ENCODE data around the gene ZFP92. TPM values are rescaled to one million over a fixed set of nuclear protein-coding genes. Genes with fewer than 3 reads are reported as not detected.

Gene ZFP92
- total and polyA plus RNA-seq, 10 of the 15 experiments (the other 5 are each of a cell fraction or from before 2014, with no cell fraction given), result 0.02 to 1.6 (median 0.09) TPM; not detected in 2

GRCh38 chrX:153442463-153442862 lies 31.2 kb downstream of the ZFP92 start:
- H3K4me1 ChIP-seq (ENCODE audit: control insufficient read depth, insufficient read depth, low read length), result no peaks in the 10 kb centered on the region
- 40% methylated on average over 5 of the region's 5 CpGs for WGBS (ENCODE audit: insufficient coverage, insufficient replicate concordance, low lambda C conversion rate, missing lambda C conversion rate)
- TF ChIP-seq MLLT1 (IDR thresholded peaks at IDR 0.05) (no peak), SUPT20H (IDR thresholded peaks at IDR 0.05; ENCODE audit: borderline replicate concordance, control insufficient read depth, low read depth, low read length) (no peak), TAF1 (IDR thresholded peaks at IDR 0.05; ENCODE audit: borderline replicate concordance, low read depth, low read length) (no peak), SRF (IDR thresholded peaks at IDR 0.05; ENCODE audit: low read depth in 2 of 2, low read length in 2 of 2) (no peak), IRF5 (IDR thresholded peaks at IDR 0.05; ENCODE audit: borderline replicate concordance) (no peak), GABPA (IDR thresholded peaks at IDR 0.05; ENCODE audit: low read depth) (no peak), PAX5 (IDR thresholded peaks at IDR 0.05; ENCODE audit: borderline replicate concordance, low read depth, low read length) (no peak)
- no peaks in the 10 kb centered on the region for H3K27me3 ChIP-seq (replicated peaks in 1 of 2; ENCODE audit: control insufficient read depth in 2 of 2, insufficient read depth in 2 of 2, low read length in 1 of 2)
- no peak for DNase-seq (ENCODE audit: low read depth, low spot score)
- in situ Hi-C loops (cut with MboI) (no loop called here), intact Hi-C loops (cut with micrococcal nuclease; ENCODE audit: unreplicated experiment) (no loop called here)
- no peak overlapping the region for H3K27ac ChIP-seq (ENCODE audit: control insufficient read depth, insufficient read depth)
- POLR2A ChIA-PET, result no interaction called here
- CTCF ChIA-PET, result no interaction called here
- RAD21 ChIA-PET (ENCODE audit: unreplicated experiment), result no interaction called here
- ATAC-seq, result no peak
- H2AFZ ChIP-seq (ENCODE audit: control insufficient read depth, low read depth, low read length), result no peak overlapping the region
- H3K4me3 ChIP-seq, result no peak overlapping the region
- H3K36me3 ChIP-seq (ENCODE audit: control insufficient read depth in 2 of 2, insufficient read depth in 2 of 2, low read length in 1 of 2), result no peaks in the 10 kb centered on the region
- H3K4me2 ChIP-seq (ENCODE audit: control insufficient read depth, insufficient read depth), result no peak overlapping the region
- no peaks in the 10 kb centered on the region for H3K79me2 ChIP-seq (ENCODE audit: control insufficient read depth, insufficient read depth, low read length)
- no peaks in the 10 kb centered on the region; the same call in 2 of the 3 replicates for H3K9me3 ChIP-seq (replicated peaks; ENCODE audit: control insufficient read depth, insufficient read depth, low read length)
- H3K9ac ChIP-seq (ENCODE audit: control insufficient read depth, insufficient read depth, low read length), result no peak overlapping the region
- SMC1A ChIA-PET (ENCODE audit: uncharacterized antibody, unreplicated experiment), result no interaction called here
- H4K20me1 ChIP-seq (ENCODE audit: control insufficient read depth, insufficient read depth), result no peaks in the 10 kb centered on the region
- no peak for FAIRE-seq
- no TSS peak for BruUV-seq (replicated peaks)
